ENCODE results near the gene PEAK3. TPM values are rescaled to one million over a fixed set of nuclear protein-coding genes. Genes with fewer than 3 reads are reported as not detected.
A peak's percentile ranks its signal among the peaks of the same experiment; 100 is the strongest.

Gene PEAK3
- polyA plus RNA-seq, 1 of the 3 experiments (the other 2 are of a cell fraction) = not detected

DNA sequence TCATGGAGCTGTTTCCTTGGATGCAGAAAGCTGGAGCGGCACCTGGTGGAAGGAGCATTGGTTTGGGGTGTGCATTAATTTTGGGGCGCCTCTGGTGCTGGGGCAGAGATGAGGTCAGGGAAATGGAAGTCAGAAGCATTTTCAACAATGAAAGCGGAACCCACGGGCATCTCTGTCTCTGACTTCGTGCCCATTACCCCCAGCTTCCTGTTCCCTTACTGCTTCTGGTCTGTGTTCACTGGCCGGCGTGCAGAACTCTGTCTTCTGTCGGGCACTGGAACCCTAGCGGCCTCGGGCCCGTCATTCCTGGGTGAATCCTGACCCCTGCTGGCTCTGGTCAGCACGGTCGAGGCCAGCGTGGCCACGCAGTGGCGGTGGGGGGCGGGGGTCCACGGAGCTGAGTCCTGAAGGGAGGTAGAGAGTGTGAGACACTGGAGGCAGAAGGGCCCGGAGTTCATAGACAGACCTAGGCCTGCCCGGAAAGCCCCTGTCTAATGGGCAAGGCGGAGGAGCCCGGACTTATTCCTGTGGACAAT, 33.9 kb upstream of the PEAK3 start (continued):
- TF ChIP-seq TCF12 (IDR thresholded peaks at IDR 0.05) (no peak), GABPA (IDR thresholded peaks at IDR 0.05; ENCODE audit: low read depth) (no peak), SMC3 (IDR thresholded peaks at IDR 0.05; ENCODE audit: low read depth, low read length) (peak; percentile 95), FOSL2 (IDR thresholded peaks at IDR 0.05; ENCODE audit: borderline replicate concordance, low read depth) (no peak), JUND (IDR thresholded peaks at IDR 0.05) (no peak), NRF1 (IDR thresholded peaks at IDR 0.05; ENCODE audit: low read depth, low read length) (no peak), RAD21 (IDR thresholded peaks at IDR 0.05; ENCODE audit: low read length) (peak; percentile 98), EP300 (IDR thresholded peaks at IDR 0.05; ENCODE audit: borderline replicate concordance in 1 of 2, low read depth in 1 of 2, low read length in 1 of 2) (no peak), EZH2phosphoT487 (IDR thresholded peaks at IDR 0.05; ENCODE audit: borderline replicate concordance, low read depth) (no peak), RCOR1 (IDR thresholded peaks at IDR 0.05; ENCODE audit: low read length) (no peak), NFIC (IDR thresholded peaks at IDR 0.05; ENCODE audit: borderline replicate concordance) (no peak), TEAD4 (IDR thresholded peaks at IDR 0.05; ENCODE audit: borderline replicate concordance, insufficient read depth) (no peak)
- TF ChIP-seq, protein P1, sequence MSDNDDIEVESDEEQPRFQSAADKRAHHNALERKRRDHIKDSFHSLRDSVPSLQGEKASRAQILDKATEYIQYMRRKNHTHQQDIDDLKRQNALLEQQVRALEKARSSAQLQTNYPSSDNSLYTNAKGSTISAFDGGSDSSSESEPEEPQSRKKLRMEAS (IDR thresholded peaks at IDR 0.05; ENCODE audit: low read depth) = peak; percentile 72
- TF ChIP-seq, protein P2, sequence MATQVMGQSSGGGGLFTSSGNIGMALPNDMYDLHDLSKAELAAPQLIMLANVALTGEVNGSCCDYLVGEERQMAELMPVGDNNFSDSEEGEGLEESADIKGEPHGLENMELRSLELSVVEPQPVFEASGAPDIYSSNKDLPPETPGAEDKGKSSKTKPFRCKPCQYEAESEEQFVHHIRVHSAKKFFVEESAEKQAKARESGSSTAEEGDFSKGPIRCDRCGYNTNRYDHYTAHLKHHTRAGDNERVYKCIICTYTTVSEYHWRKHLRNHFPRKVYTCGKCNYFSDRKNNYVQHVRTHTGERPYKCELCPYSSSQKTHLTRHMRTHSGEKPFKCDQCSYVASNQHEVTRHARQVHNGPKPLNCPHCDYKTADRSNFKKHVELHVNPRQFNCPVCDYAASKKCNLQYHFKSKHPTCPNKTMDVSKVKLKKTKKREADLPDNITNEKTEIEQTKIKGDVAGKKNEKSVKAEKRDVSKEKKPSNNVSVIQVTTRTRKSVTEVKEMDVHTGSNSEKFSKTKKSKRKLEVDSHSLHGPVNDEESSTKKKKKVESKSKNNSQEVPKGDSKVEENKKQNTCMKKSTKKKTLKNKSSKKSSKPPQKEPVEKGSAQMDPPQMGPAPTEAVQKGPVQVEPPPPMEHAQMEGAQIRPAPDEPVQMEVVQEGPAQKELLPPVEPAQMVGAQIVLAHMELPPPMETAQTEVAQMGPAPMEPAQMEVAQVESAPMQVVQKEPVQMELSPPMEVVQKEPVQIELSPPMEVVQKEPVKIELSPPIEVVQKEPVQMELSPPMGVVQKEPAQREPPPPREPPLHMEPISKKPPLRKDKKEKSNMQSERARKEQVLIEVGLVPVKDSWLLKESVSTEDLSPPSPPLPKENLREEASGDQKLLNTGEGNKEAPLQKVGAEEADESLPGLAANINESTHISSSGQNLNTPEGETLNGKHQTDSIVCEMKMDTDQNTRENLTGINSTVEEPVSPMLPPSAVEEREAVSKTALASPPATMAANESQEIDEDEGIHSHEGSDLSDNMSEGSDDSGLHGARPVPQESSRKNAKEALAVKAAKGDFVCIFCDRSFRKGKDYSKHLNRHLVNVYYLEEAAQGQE (IDR thresholded peaks at IDR 0.05; ENCODE audit: low read depth, low read length) = no peak
- TF ChIP-seq, protein P3, sequence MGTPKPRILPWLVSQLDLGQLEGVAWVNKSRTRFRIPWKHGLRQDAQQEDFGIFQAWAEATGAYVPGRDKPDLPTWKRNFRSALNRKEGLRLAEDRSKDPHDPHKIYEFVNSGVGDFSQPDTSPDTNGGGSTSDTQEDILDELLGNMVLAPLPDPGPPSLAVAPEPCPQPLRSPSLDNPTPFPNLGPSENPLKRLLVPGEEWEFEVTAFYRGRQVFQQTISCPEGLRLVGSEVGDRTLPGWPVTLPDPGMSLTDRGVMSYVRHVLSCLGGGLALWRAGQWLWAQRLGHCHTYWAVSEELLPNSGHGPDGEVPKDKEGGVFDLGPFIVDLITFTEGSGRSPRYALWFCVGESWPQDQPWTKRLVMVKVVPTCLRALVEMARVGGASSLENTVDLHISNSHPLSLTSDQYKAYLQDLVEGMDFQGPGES (IDR thresholded peaks at IDR 0.05; ENCODE audit: low read depth, low read length) = no peak

DNA sequence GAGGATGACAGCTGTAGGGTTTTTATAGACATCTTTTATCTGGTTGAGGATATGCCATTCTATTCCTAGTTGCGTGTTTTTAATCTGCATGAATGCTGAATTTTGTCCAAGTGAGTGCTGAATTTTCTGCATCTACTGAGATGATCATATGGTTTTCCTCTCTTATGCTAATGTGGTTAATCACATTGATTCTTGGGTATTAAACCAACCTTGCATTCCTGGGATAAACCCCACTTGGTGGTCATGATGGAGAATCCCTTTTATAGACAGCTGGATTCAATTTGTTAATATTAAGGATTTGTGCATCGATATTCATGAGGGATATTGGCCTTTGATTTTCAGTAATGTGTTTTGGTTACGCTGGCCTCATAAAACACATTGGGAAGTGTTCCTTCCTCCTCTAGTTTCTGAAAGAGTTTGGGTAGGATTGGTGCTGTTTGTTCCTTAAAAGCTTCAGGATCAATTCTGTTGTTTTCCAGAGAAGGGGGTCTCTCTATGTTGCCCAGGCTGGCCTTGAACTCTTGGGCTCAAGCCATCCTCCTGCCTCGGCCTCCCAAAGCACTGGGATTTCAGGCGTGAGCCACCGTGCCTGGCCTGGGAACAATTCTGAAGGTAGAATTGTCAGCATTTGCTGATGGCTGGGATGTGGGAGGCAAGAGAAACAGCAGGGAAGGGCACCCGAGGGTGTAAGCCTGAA, 33.3 kb upstream of the PEAK3 start:
- Histone ChIP-seq H3K4me1 (ENCODE audit: control insufficient read depth in 1 of 2, insufficient read depth in 2 of 2, low read depth in 1 of 2, low read length in 1 of 2) (peaks cover 0 to 2% of the 10 kb centered on the region in 2 experiments; a peak in 1 of 4 replicates), H3K9me2 (no peaks in the 10 kb centered on the region), H4K20me1 (ENCODE audit: insufficient read depth) (no peaks in the 10 kb centered on the region), H3K36me3 (replicated peaks in 1 of 2; ENCODE audit: control insufficient read depth in 1 of 2, insufficient read depth in 2 of 2, low read length in 1 of 2) (no peaks in the 10 kb centered on the region), H3K9me3 (no peaks in the 10 kb centered on the region), H3K4me2 (no peak overlapping the region), H2AFZ (ENCODE audit: low read depth) (peak overlapping the region; percentile 35; the same call in 1 of the 2 replicates), H3K4me3 (ENCODE audit: low read depth in 2 of 2, low read length in 1 of 2) (no peak overlapping the region; a peak in 1 of 4 replicates), H3K27me3 (ENCODE audit: insufficient read depth) (no peaks in the 10 kb centered on the region), H3K79me2 (ENCODE audit: insufficient read depth) (no peaks in the 10 kb centered on the region), H3K27ac (ENCODE audit: low read depth in 2 of 2, low read length in 1 of 2) (no peak overlapping the region; a peak in 1 of 4 replicates), H3F3A (replicated peaks; ENCODE audit: insufficient read depth) (peaks cover 7% of the 10 kb centered on the region), H3K9ac (no peak overlapping the region)
- TF ChIP-seq, protein P4, sequence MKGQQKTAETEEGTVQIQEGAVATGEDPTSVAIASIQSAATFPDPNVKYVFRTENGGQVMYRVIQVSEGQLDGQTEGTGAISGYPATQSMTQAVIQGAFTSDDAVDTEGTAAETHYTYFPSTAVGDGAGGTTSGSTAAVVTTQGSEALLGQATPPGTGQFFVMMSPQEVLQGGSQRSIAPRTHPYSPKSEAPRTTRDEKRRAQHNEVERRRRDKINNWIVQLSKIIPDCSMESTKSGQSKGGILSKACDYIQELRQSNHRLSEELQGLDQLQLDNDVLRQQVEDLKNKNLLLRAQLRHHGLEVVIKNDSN (IDR thresholded peaks at IDR 0.05; ENCODE audit: borderline replicate concordance, low read depth) = no peak
- TF ChIP-seq TAF1 (IDR thresholded peaks at IDR 0.05; ENCODE audit: borderline replicate concordance, low read depth, low read length) (no peak), ELF1 (IDR thresholded peaks at IDR 0.05) (no peak), NFIC (IDR thresholded peaks at IDR 0.05; ENCODE audit: borderline replicate concordance) (no peak), EP300 (IDR thresholded peaks at IDR 0.05; ENCODE audit: borderline replicate concordance in 1 of 2, low read depth in 1 of 2, low read length in 1 of 2) (no peak), GATA2 (CRISPR knock-in tag; IDR thresholded peaks at IDR 0.05) (no peak), RAD21 (IDR thresholded peaks at IDR 0.05; ENCODE audit: low read length) (no peak), YY1 (IDR thresholded peaks at IDR 0.05; ENCODE audit: low read depth) (no peak), NRF1 (IDR thresholded peaks at IDR 0.05; ENCODE audit: low read depth, low read length) (no peak), RXRA (IDR thresholded peaks at IDR 0.05; ENCODE audit: borderline replicate concordance, low read depth) (no peak), RFX5 (IDR thresholded peaks at IDR 0.05; ENCODE audit: low read length) (no peak), JUND (IDR thresholded peaks at IDR 0.05) (no peak), TEAD4 (IDR thresholded peaks at IDR 0.05; ENCODE audit: borderline replicate concordance, insufficient read depth) (no peak)
- ChIA-PET CTCF (interaction anchor here (0.6 to 13.0 kb wide), 55 partner anchors 9 to 478 kb away, joined by 3 to 284 read pairs (median 7); partner anchors contain the start of genes AMH, AP3D1, JSRP1 and LINGO3), POLR2A (interaction anchor here (0.6 to 1.4 kb wide), 8 partner anchors 9 to 1331 kb away, joined by 3 to 5 read pairs (median 3); no protein-coding TSS in a partner anchor)
- no peak for DNase-seq
- WGBS (ENCODE audit: low lambda C conversion rate) = 76% methylated on average over 7 of the region's 7 CpGs

Measured in SK-N-SH (cell line).